OCI-LY1 (cell line): ENCODE data around the gene PPP1CA.
A peak's percentile ranks its signal among the peaks of the same experiment; 100 is the strongest.
"Not testable (repeated sequence)": the region's sequence is repeated elsewhere in the genome, so short reads cannot be mapped to it uniquely, and the experiment has no call there.

Experiments
- H2AFZ ChIP-seq: fragments of 200-600 bp; sonication (generic), shearing (Covaris generic); 2 replicates; pipeline ENCODE4 v1.6.0; 2014; ENCODE audit warnings: antibody characterized with exemption, mild to moderate bottlenecking, low read length
- H3F3A ChIP-seq: fragments of 200-600 bp; sonication (generic), shearing (Covaris generic); 2 replicates; pipeline ENCODE4 v1.6.0; 2014; ENCODE audit warnings: mild to moderate bottlenecking, antibody characterized with exemption, low read length, moderate library complexity; ENCODE audit not compliant: insufficient read depth
- H3K27ac ChIP-seq: fragments of 200-600 bp; sonication (generic); 2 replicates; pipeline ENCODE4 v1.5.1; 2014; ENCODE audit warnings: low read length, mixed run types, mild to moderate bottlenecking, low read depth; ENCODE audit not compliant: poor library complexity, severe bottlenecking
- H3K27me3 ChIP-seq: fragments of 200-600 bp; sonication (generic); 2 replicates; pipeline ENCODE4 v1.6.0; 2014; ENCODE audit warnings: antibody characterized with exemption, mild to moderate bottlenecking, low read length, moderate library complexity; ENCODE audit not compliant: insufficient read depth
- H3K36me3 ChIP-seq: fragments of 200-600 bp; sonication (generic); 2 replicates; pipeline ENCODE4 v1.6.1; 2014; ENCODE audit warnings: mild to moderate bottlenecking, antibody characterized with exemption, low read length, moderate library complexity, mixed read lengths; ENCODE audit not compliant: insufficient read depth
- H3K4me1 ChIP-seq: fragments of 200-600 bp; sonication (generic); 2 replicates; pipeline ENCODE4 v1.5.1; 2014; ENCODE audit warnings: mild to moderate bottlenecking, low read length, moderate library complexity; ENCODE audit not compliant: insufficient read depth, severe bottlenecking
- H3K4me2 ChIP-seq: fragments of 200-600 bp; sonication (generic), shearing (Covaris generic); 2 replicates; pipeline ENCODE4 v1.6.1; 2014; ENCODE audit warnings: low read length
- H3K4me3 ChIP-seq: fragments of 200-600 bp; sonication (generic); 2 replicates; pipeline ENCODE4 v1.5.1; 2014; ENCODE audit warnings: low read length, low read depth, mild to moderate bottlenecking, mixed read lengths; ENCODE audit not compliant: poor library complexity, severe bottlenecking
- H3K79me2 ChIP-seq: fragments of 200-600 bp; shearing (Covaris generic); 2 replicates; pipeline ENCODE4 v1.6.1; 2016; ENCODE audit warnings: mixed run types, low read length, mixed read lengths; ENCODE audit not compliant: insufficient read depth
- H3K9ac ChIP-seq: fragments of 200-600 bp; sonication (generic), shearing (Covaris generic); 2 replicates; pipeline ENCODE4 v1.6.1; 2014; ENCODE audit warnings: mild to moderate bottlenecking, low read length, mixed read lengths
- H3K9me2 ChIP-seq: fragments of 200-600 bp; sonication (generic), shearing (Covaris generic); 2 replicates; pipeline ENCODE4 v1.6.1; 2014; ENCODE audit warnings: low read depth, mild to moderate bottlenecking, low read length, mixed read lengths
- H3K9me3 ChIP-seq: fragments of 200-600 bp; shearing (Covaris generic); 2 replicates; pipeline ENCODE4 v1.6.1; 2014; ENCODE audit warnings: low read length, mixed read lengths
- H4K20me1 ChIP-seq: fragments of 200-600 bp; sonication (generic), shearing (Covaris generic); 2 replicates; pipeline ENCODE4 v1.6.0; 2016; ENCODE audit warnings: mild to moderate bottlenecking, low read length; ENCODE audit not compliant: insufficient read depth
- EZH2 ChIP-seq: fragments of 200-600 bp; sonication (generic), shearing (Covaris generic); IDR thresholded peaks from 2 replicates; pipeline ENCODE4 v1.8.0; 2017; ENCODE audit warnings: borderline replicate concordance, mixed run types, mild to moderate bottlenecking, antibody characterized with exemption, low read length, moderate library complexity, mixed read lengths
- TF ChIP-seq, protein P1 (sequence below): fragments of 200-600 bp; sonication (generic), shearing (Covaris generic); IDR thresholded peaks from 2 replicates; pipeline ENCODE4 v1.5.1; 2017; ENCODE audit warnings: mild to moderate bottlenecking, antibody characterized with exemption, low read length, moderate library complexity, mixed read lengths

PPP1CA gene

DNA sequence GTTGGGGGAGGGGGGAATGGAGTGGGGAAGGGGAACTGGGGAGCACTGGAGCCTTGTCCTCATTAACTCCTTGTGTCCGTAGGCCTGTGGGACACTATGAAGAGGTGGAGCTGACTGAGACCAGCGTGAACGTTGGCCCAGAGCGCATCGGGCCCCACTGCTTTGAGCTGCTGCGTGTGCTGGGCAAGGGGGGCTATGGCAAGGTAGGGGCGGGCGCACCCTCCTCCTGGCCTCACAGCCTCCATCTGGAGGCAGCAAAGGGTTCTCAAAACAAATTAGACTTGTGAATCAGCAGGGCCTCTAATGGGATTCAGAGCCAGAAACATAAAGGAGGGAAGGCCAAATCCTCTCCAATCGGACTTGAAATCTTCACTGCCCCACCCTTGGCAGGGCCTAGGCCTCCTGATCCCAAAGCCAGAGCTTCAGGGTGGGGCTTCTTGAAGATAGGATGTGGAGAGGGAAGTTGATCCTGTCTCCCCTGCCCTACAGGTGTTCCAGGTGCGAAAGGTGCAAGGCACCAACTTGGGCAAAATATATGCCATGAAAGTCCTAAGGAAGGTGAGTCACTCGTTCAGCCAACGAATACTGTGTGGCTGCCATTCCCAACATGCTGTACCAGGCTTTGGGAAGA is 27.5 kb upstream of the PPP1CA start:
- H3K4me3 ChIP-seq: peak overlapping the region; percentile 93
- peaks cover 41% of the 10 kb centered on the region; the same call in 1 of the 2 replicates for H3K36me3 ChIP-seq
- H3K9me2 ChIP-seq: no peaks in the 10 kb centered on the region
- TF ChIP-seq, protein P1, sequence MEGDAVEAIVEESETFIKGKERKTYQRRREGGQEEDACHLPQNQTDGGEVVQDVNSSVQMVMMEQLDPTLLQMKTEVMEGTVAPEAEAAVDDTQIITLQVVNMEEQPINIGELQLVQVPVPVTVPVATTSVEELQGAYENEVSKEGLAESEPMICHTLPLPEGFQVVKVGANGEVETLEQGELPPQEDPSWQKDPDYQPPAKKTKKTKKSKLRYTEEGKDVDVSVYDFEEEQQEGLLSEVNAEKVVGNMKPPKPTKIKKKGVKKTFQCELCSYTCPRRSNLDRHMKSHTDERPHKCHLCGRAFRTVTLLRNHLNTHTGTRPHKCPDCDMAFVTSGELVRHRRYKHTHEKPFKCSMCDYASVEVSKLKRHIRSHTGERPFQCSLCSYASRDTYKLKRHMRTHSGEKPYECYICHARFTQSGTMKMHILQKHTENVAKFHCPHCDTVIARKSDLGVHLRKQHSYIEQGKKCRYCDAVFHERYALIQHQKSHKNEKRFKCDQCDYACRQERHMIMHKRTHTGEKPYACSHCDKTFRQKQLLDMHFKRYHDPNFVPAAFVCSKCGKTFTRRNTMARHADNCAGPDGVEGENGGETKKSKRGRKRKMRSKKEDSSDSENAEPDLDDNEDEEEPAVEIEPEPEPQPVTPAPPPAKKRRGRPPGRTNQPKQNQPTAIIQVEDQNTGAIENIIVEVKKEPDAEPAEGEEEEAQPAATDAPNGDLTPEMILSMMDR: 0 out of 2 replicates have a peak, but pooled peaks have one; percentile 5
- TF ChIP-seq EZH2: no peak
- no peaks in the 10 kb centered on the region for H3F3A ChIP-seq
- H3K9me3 ChIP-seq: no peaks in the 10 kb centered on the region
- peak overlapping the region; percentile 94 for H3K9ac ChIP-seq
- peaks cover 10% of the 10 kb centered on the region for H3K79me2 ChIP-seq
- no peaks in the 10 kb centered on the region for H4K20me1 ChIP-seq
- peak overlapping the region; percentile 81 for H3K4me2 ChIP-seq
- peaks cover 54% of the 10 kb centered on the region for H3K4me1 ChIP-seq
- no peak overlapping the region for H2AFZ ChIP-seq
- no peaks in the 10 kb centered on the region for H3K27me3 ChIP-seq
- peak overlapping the region; percentile 14 for H3K27ac ChIP-seq

GRCh38 chr11:67428052-67429001 is 26.7 kb upstream of the PPP1CA start, which contains the start of gene RPS6KB2:
Gene RPS6KB2 (plus strand): TSS chr11:67428494. CDS start chr11:67428546, 52 bp downstream.
- Histone ChIP-seq H3K9ac (peak within 1 kb of the TSS; percentile 94), H4K20me1 (no peaks in the 10 kb centered on the region), H3K4me2 (peak within 1 kb of the TSS; percentile 81), H3F3A (no peaks in the 10 kb centered on the region), H3K4me1 (peaks cover 45% of the 10 kb centered on the region), H3K9me3 (no peaks in the 10 kb centered on the region), H3K36me3 (peaks cover 33% of the 10 kb centered on the region; the same call in 1 of the 2 replicates), H3K27ac (peak within 1 kb of the TSS; percentile 61), H3K27me3 (no peaks in the 10 kb centered on the region), H3K9me2 (no peaks in the 10 kb centered on the region), H3K4me3 (peak within 1 kb of the TSS; percentile 93), H2AFZ (no peak within 1 kb of the TSS), H3K79me2 (peaks cover 10% of the 10 kb centered on the region)
- TF ChIP-seq, protein P1: no peak

DNA sequence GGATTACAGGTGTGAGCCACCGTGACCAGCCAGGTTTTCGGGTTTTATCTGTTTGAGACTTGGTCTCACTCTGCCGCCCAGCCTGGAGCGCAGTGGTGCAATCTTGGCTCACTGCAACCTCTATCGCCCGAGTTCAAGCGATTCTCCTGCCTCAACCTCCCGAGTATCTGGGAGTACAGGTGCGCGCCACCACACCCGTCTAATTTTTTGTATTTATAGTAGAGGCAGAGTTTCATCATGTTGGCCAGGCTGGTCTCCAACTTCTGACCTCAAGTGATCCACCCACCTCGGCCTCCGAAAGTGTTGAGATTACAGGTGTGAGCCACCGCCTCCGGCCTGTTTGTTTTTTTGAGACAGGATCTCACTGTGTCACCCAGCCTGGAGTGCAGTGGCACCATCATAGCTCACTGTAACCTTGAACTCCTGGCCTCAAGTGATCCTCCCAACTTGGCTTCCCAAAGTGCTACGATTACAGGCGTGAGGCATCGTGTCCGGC is 25.8 kb upstream of the PPP1CA start:
- peak overlapping the region; percentile 93 for H3K4me3 ChIP-seq
- peaks cover 36% of the 10 kb centered on the region for H3K4me1 ChIP-seq
- not testable (repeated sequence) for H3K79me2 ChIP-seq, H4K20me1 ChIP-seq, H3K27me3 ChIP-seq, H2AFZ ChIP-seq, H3K9me3 ChIP-seq, H3K9me2 ChIP-seq, H3F3A ChIP-seq
- H3K4me2 ChIP-seq: peak overlapping the region; percentile 81
- peak overlapping the region; percentile 94 for H3K9ac ChIP-seq
- peaks cover 24% of the 10 kb centered on the region; the same call in 1 of the 2 replicates for H3K36me3 ChIP-seq
- peak overlapping the region; percentile 61 for H3K27ac ChIP-seq
